Measurements from ENCODE around the gene ADGRV1.

Gene ADGRV1

DNA sequence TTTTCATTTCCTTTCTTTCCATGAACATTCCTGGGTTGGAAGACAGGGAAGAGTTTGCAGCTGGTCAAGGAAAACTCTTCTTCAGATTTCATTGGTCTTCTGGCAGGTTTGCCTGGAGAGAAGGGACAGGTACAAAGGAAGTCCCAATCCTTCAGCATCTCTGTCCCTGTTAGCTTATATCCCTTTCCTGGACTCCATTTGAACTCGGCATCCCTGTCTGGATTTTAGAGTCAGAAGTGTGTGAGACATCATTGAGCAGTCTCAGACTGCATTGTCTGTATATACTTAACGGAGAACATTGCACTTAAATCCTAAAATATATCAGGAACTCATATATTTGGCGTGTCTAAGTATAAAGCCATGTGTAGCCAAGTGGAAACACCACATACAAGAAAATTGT, 54.9 kb downstream of the ADGRV1 start:
- Histone ChIP-seq H3K36me3 (ENCODE audit: control insufficient read depth in 2 of 2, insufficient read depth in 1 of 2, low read length in 2 of 2) (peaks cover 3 to 4% of the 10 kb centered on the region in 2 experiments), H3K9me3 (ENCODE audit: control insufficient read depth, insufficient read depth, low read depth, low read length) (no peaks in the 10 kb centered on the region), H3K27ac (ENCODE audit: extremely low read depth, low read depth, low read length) (no peak overlapping the region), H3K4me1 (ENCODE audit: control insufficient read depth, insufficient read depth, low read length) (no peaks in the 10 kb centered on the region), H3K4me3 (ENCODE audit: low read depth, low read length) (no peak overlapping the region)
- CTCF ChIA-PET, result interaction anchor here (0.6 to 2.2 kb wide), 2 partner anchors 8 to 771 kb away, joined by 3 to 9 read pairs; no protein-coding TSS in a partner anchor
- TF ChIP-seq, protein P1, sequence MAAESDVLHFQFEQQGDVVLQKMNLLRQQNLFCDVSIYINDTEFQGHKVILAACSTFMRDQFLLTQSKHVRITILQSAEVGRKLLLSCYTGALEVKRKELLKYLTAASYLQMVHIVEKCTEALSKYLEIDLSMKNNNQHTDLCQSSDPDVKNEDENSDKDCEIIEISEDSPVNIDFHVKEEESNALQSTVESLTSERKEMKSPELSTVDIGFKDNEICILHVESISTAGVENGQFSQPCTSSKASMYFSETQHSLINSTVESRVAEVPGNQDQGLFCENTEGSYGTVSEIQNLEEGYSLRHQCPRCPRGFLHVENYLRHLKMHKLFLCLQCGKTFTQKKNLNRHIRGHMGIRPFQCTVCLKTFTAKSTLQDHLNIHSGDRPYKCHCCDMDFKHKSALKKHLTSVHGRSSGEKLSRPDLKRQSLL (tag by site-specific recombination; IDR thresholded peaks at IDR 0.05), result no peak
- TF ChIP-seq ZNF423 (tag by site-specific recombination; IDR thresholded peaks at IDR 0.05) (no peak), ZSCAN5A (tag by site-specific recombination; IDR thresholded peaks at IDR 0.05) (no peak), ZNF16 (tag by site-specific recombination; IDR thresholded peaks at IDR 0.05; ENCODE audit: low read depth) (no peak), ZNF791 (tag by site-specific recombination; IDR thresholded peaks at IDR 0.05) (no peak), ZNF747 (tag by site-specific recombination; IDR thresholded peaks at IDR 0.05) (no peak), ZNF701 (tag by site-specific recombination; IDR thresholded peaks at IDR 0.05) (no peak)
- TF ChIP-seq, protein P2, sequence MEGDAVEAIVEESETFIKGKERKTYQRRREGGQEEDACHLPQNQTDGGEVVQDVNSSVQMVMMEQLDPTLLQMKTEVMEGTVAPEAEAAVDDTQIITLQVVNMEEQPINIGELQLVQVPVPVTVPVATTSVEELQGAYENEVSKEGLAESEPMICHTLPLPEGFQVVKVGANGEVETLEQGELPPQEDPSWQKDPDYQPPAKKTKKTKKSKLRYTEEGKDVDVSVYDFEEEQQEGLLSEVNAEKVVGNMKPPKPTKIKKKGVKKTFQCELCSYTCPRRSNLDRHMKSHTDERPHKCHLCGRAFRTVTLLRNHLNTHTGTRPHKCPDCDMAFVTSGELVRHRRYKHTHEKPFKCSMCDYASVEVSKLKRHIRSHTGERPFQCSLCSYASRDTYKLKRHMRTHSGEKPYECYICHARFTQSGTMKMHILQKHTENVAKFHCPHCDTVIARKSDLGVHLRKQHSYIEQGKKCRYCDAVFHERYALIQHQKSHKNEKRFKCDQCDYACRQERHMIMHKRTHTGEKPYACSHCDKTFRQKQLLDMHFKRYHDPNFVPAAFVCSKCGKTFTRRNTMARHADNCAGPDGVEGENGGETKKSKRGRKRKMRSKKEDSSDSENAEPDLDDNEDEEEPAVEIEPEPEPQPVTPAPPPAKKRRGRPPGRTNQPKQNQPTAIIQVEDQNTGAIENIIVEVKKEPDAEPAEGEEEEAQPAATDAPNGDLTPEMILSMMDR (tag by site-specific recombination; IDR thresholded peaks at IDR 0.05), result no peak
- TF ChIP-seq, protein P3, sequence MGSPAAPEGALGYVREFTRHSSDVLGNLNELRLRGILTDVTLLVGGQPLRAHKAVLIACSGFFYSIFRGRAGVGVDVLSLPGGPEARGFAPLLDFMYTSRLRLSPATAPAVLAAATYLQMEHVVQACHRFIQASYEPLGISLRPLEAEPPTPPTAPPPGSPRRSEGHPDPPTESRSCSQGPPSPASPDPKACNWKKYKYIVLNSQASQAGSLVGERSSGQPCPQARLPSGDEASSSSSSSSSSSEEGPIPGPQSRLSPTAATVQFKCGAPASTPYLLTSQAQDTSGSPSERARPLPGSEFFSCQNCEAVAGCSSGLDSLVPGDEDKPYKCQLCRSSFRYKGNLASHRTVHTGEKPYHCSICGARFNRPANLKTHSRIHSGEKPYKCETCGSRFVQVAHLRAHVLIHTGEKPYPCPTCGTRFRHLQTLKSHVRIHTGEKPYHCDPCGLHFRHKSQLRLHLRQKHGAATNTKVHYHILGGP (tag by site-specific recombination; IDR thresholded peaks at IDR 0.05), result no peak
- TF ChIP-seq, protein P4, sequence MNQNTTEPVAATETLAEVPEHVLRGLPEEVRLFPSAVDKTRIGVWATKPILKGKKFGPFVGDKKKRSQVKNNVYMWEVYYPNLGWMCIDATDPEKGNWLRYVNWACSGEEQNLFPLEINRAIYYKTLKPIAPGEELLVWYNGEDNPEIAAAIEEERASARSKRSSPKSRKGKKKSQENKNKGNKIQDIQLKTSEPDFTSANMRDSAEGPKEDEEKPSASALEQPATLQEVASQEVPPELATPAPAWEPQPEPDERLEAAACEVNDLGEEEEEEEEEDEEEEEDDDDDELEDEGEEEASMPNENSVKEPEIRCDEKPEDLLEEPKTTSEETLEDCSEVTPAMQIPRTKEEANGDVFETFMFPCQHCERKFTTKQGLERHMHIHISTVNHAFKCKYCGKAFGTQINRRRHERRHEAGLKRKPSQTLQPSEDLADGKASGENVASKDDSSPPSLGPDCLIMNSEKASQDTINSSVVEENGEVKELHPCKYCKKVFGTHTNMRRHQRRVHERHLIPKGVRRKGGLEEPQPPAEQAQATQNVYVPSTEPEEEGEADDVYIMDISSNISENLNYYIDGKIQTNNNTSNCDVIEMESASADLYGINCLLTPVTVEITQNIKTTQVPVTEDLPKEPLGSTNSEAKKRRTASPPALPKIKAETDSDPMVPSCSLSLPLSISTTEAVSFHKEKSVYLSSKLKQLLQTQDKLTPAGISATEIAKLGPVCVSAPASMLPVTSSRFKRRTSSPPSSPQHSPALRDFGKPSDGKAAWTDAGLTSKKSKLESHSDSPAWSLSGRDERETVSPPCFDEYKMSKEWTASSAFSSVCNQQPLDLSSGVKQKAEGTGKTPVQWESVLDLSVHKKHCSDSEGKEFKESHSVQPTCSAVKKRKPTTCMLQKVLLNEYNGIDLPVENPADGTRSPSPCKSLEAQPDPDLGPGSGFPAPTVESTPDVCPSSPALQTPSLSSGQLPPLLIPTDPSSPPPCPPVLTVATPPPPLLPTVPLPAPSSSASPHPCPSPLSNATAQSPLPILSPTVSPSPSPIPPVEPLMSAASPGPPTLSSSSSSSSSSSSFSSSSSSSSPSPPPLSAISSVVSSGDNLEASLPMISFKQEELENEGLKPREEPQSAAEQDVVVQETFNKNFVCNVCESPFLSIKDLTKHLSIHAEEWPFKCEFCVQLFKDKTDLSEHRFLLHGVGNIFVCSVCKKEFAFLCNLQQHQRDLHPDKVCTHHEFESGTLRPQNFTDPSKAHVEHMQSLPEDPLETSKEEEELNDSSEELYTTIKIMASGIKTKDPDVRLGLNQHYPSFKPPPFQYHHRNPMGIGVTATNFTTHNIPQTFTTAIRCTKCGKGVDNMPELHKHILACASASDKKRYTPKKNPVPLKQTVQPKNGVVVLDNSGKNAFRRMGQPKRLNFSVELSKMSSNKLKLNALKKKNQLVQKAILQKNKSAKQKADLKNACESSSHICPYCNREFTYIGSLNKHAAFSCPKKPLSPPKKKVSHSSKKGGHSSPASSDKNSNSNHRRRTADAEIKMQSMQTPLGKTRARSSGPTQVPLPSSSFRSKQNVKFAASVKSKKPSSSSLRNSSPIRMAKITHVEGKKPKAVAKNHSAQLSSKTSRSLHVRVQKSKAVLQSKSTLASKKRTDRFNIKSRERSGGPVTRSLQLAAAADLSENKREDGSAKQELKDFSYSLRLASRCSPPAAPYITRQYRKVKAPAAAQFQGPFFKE (tag by site-specific recombination; IDR thresholded peaks at IDR 0.05; ENCODE audit: borderline replicate concordance), result no peak
- TF ChIP-seq, protein P5, sequence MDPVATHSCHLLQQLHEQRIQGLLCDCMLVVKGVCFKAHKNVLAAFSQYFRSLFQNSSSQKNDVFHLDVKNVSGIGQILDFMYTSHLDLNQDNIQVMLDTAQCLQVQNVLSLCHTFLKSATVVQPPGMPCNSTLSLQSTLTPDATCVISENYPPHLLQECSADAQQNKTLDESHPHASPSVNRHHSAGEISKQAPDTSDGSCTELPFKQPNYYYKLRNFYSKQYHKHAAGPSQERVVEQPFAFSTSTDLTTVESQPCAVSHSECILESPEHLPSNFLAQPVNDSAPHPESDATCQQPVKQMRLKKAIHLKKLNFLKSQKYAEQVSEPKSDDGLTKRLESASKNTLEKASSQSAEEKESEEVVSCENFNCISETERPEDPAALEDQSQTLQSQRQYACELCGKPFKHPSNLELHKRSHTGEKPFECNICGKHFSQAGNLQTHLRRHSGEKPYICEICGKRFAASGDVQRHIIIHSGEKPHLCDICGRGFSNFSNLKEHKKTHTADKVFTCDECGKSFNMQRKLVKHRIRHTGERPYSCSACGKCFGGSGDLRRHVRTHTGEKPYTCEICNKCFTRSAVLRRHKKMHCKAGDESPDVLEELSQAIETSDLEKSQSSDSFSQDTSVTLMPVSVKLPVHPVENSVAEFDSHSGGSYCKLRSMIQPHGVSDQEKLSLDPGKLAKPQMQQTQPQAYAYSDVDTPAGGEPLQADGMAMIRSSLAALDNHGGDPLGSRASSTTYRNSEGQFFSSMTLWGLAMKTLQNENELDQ (tag by site-specific recombination; IDR thresholded peaks at IDR 0.05; ENCODE audit: low read depth), result no peak
- POLR2A ChIA-PET, result interaction anchor here (0.7 kb wide), 1 partner anchor 740 kb away, joined by 3 read pairs; no protein-coding TSS in a partner anchor
